ENCODE measurements around the gene GPC6.

GPC6 gene

GRCh38 chr13:93246069-93246468 is 19.5 kb downstream of the GPC6 start:
- no peak overlapping the region for H3K4me3 Mint-ChIP-seq
- peaks cover 0 to 15% of the 10 kb centered on the region in 2 donors for H3K9me3 Mint-ChIP-seq
- no peak for DNase-seq

GRCh38 chr13:93248627-93249047 is 22.0 kb downstream of the GPC6 start:
- no peak overlapping the region for H3K4me3 Mint-ChIP-seq
- H3K4me1 Mint-ChIP-seq = no peaks in the 10 kb centered on the region
- H3K27me3 Mint-ChIP-seq = peaks cover 32% of the 10 kb centered on the region
- no peak overlapping the region for H3K27ac Mint-ChIP-seq
- no peak for ATAC-seq
- no peak for DNase-seq
- peaks cover 0 to 8% of the 10 kb centered on the region in 2 donors for H3K9me3 Mint-ChIP-seq

More at GRCh38 chr13:93246069-93246468, 19.5 kb downstream of the GPC6 start:
- Mint-ChIP-seq H3K27me3 (peaks cover 41% of the 10 kb centered on the region), H3K27ac (no peak overlapping the region), H3K4me1 (no peaks in the 10 kb centered on the region)
- ATAC-seq = no peak

DNA sequence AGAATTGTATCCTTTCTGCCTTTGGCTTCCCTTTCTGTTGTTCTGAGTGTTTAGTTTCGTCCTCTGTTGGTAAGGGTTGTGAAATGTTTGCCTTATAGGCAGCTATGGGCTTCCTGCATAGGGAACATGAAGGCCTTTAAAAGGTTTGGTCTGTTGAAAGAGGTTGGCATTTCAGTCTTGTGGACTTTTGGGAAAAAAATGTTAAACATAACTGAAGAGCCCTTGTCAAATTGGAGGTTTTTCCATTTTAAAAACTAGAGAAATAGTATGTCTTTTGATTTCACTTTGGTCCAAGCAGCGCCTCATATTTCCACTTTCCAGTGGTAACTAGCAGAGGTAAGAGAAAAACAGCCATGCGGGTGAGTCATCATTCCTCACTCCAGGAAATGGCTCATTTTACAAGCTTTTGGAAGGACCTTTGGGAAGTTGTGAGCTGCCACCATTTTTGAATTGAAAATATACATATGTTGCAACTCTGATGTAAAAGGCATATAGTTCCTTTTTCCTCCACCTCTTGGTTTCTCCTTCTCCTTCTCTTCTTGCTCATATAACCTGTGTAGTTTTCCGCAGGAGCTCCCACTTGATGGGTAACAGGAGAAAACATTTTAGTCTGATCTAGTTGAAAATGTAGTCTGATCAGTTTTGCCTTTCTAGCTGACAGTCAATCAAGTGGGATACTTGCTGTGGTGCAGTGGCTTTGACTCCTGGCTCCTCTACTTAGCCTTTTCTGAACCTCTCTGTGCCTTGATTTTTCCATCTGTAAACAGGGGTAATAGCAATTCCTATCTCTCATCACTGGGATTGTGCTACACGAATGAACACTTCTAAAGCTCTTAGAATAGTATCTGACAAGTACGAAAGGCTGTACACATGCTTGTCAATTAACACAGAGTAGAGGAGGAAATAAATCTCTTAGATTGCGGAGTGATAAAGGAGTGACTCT is 23.0 kb downstream of the GPC6 start:
- Mint-ChIP-seq H3K27ac (no peak overlapping the region), H3K27me3 (peaks cover 26% of the 10 kb centered on the region), H3K9me3 (peaks cover 0 to 6% of the 10 kb centered on the region in 2 donors), H3K4me3 (no peak overlapping the region), H3K4me1 (no peaks in the 10 kb centered on the region)
- no peak for ATAC-seq
- DNase-seq = no peak

GRCh38 chr13:93254775-93255174 is 28.2 kb downstream of the GPC6 start:
- no peak overlapping the region for H3K27ac Mint-ChIP-seq
- no peak for ATAC-seq
- H3K27me3 Mint-ChIP-seq = peaks cover 9% of the 10 kb centered on the region
- no peak overlapping the region for H3K4me3 Mint-ChIP-seq
- DNase-seq = no peak
- no peaks in the 10 kb centered on the region for H3K4me1 Mint-ChIP-seq
- H3K9me3 Mint-ChIP-seq = peaks cover 5 to 6% of the 10 kb centered on the region in 2 donors

GRCh38 chr13:93256998-93257397 is 30.4 kb downstream of the GPC6 start:
- Mint-ChIP-seq H3K4me1 (no peaks in the 10 kb centered on the region), H3K4me3 (no peak overlapping the region), H3K27ac (no peak overlapping the region), H3K9me3 (peaks cover 0 to 5% of the 10 kb centered on the region in 2 donors), H3K27me3 (no peaks in the 10 kb centered on the region)
- no peak for ATAC-seq
- DNase-seq = no peak

DNA sequence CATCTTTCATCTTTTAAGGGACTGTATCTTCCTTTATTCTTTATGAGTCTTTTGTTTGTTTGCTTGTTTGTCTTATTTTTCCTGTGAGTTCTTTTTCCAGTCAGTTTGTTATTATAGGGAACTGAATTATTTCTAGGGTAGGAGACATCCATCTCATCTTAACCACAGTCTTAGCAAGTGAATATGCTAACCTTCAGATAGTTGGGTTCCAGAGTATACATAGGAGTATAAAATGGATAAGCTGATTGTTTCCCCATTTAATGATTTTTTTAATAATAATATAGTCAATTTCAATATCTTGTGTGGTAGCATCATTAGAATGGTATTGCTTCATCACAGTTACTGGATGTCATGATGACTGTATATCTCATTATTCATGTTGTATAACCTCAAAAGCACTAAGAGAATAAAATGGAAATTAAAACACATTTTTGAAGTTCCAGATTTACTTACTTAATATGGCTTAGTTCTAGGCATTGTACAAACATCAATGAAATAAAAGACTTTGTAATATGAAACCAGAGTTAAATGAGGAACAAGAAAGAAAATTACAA is 33.0 kb downstream of the GPC6 start:
- DNase-seq = no peak
- Mint-ChIP-seq H3K4me1 (no peaks in the 10 kb centered on the region), H3K4me3 (no peak overlapping the region), H3K27me3 (no peaks in the 10 kb centered on the region), H3K27ac (no peak overlapping the region), H3K9me3 (peaks cover 0 to 5% of the 10 kb centered on the region in 2 donors)
- no peak for ATAC-seq

- H3K27me3 Mint-ChIP-seq = no peaks in the 10 kb centered on the region
- H3K4me1 Mint-ChIP-seq = no peaks in the 10 kb centered on the region
- peaks cover 0 to 5% of the 10 kb centered on the region in 2 donors for H3K9me3 Mint-ChIP-seq
- H3K4me3 Mint-ChIP-seq = no peak overlapping the region
- no peak for DNase-seq
- ATAC-seq = no peak
- no peak overlapping the region for H3K27ac Mint-ChIP-seq
Observed at GRCh38 chr13:93260591-93260990, 34.0 kb downstream of the GPC6 start.

- H3K4me3 Mint-ChIP-seq = no peak overlapping the region
- no peak overlapping the region for H3K27ac Mint-ChIP-seq
- H3K4me1 Mint-ChIP-seq = no peaks in the 10 kb centered on the region
- no peaks in the 10 kb centered on the region for H3K27me3 Mint-ChIP-seq
- H3K9me3 Mint-ChIP-seq = peaks cover 0 to 5% of the 10 kb centered on the region in 2 donors
- ATAC-seq (no peak), DNase-seq (no peak)
Observed at GRCh38 chr13:93262729-93263345, 36.2 kb downstream of the GPC6 start.

- ATAC-seq (no peak), DNase-seq (no peak)
- Mint-ChIP-seq H3K27ac (no peak overlapping the region), H3K27me3 (no peaks in the 10 kb centered on the region), H3K4me3 (no peak overlapping the region), H3K4me1 (no peaks in the 10 kb centered on the region), H3K9me3 (no peaks in the 10 kb centered on the region)
Observed at GRCh38 chr13:93264876-93265275, 38.3 kb downstream of the GPC6 start.

DNA sequence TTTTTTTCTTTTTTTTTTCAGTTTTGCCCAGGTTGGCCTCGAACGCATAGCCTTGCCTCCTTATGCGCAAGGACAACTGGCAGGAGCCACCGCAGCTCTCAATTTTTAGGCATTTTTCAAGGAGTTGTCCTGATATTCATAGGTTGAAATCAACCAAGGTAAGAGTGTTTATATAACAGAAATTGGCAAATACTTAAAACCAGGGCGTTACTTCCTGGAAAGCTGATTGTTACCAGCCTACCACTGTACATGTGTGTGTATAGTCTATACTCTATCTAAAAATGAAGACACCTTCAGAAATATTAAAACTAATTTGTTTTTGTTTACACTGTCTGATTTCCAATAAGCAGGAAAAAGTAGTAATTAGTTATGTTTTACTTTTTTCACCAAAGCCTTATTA is 39.2 kb downstream of the GPC6 start:
- no peak overlapping the region for H3K4me3 Mint-ChIP-seq
- DNase-seq (no peak), ATAC-seq (no peak)
- H3K9me3 Mint-ChIP-seq = no peaks in the 10 kb centered on the region
- no peaks in the 10 kb centered on the region for H3K4me1 Mint-ChIP-seq
- H3K27ac Mint-ChIP-seq = no peak overlapping the region
- H3K27me3 Mint-ChIP-seq = peaks cover 2% of the 10 kb centered on the region

DNA sequence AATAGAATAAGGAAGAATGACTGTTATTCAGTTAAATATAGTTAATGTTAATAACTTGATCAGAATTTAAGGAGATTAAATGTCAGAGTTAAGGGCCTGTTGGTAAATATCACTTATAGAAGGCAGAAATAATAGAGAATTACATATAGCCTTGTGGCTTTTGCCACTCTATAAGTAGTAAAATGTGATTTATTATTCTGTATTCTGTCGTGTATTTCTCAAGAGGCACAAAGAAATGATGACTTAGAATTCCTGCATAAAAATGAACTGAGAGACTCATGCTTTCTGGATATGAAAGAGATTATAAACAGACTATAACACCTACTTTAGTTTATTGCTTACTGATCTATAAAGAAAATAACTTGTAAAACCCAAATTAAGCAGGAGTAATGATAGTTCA is 40.1 kb downstream of the GPC6 start:
- H3K4me1 Mint-ChIP-seq = no peaks in the 10 kb centered on the region
- no peak overlapping the region for H3K4me3 Mint-ChIP-seq
- H3K27ac Mint-ChIP-seq = no peak overlapping the region
- no peaks in the 10 kb centered on the region for H3K9me3 Mint-ChIP-seq
- ATAC-seq (no peak), DNase-seq (no peak)
- peaks cover 5% of the 10 kb centered on the region for H3K27me3 Mint-ChIP-seq

- DNase-seq = no peak
- no peak for ATAC-seq
- Mint-ChIP-seq H3K4me1 (no peaks in the 10 kb centered on the region), H3K4me3 (no peak overlapping the region), H3K27me3 (peaks cover 5% of the 10 kb centered on the region), H3K9me3 (no peaks in the 10 kb centered on the region), H3K27ac (no peak overlapping the region)
Observed at GRCh38 chr13:93268327-93269028, 41.9 kb downstream of the GPC6 start.

- no peaks in the 10 kb centered on the region for H3K9me3 Mint-ChIP-seq
- no peak overlapping the region for H3K27ac Mint-ChIP-seq
- ATAC-seq (no peak), DNase-seq (no peak)
- no peaks in the 10 kb centered on the region for H3K4me1 Mint-ChIP-seq
- H3K27me3 Mint-ChIP-seq = peaks cover 5% of the 10 kb centered on the region
- H3K4me3 Mint-ChIP-seq = no peak overlapping the region
Observed at GRCh38 chr13:93270769-93271742, 44.4 kb downstream of the GPC6 start.

- no peak for DNase-seq
- H3K4me3 Mint-ChIP-seq = no peak overlapping the region
- no peak for ATAC-seq
- H3K9me3 Mint-ChIP-seq = no peaks in the 10 kb centered on the region
- no peaks in the 10 kb centered on the region for H3K4me1 Mint-ChIP-seq
- no peak overlapping the region for H3K27ac Mint-ChIP-seq
- no peaks in the 10 kb centered on the region for H3K27me3 Mint-ChIP-seq
Observed at GRCh38 chr13:93279982-93280381, 53.4 kb downstream of the GPC6 start.

GRCh38 chr13:93280688-93281087 is 54.1 kb downstream of the GPC6 start:
- peaks cover 2% of the 10 kb centered on the region for H3K27me3 Mint-ChIP-seq
- H3K4me3 Mint-ChIP-seq = no peak overlapping the region
- DNase-seq (no peak), ATAC-seq (no peak)
- H3K4me1 Mint-ChIP-seq = no peaks in the 10 kb centered on the region
- no peaks in the 10 kb centered on the region for H3K9me3 Mint-ChIP-seq
- H3K27ac Mint-ChIP-seq = no peak overlapping the region

Measured in stimulated activated naive CD8-positive, alpha-beta T cell treated with anti-CD3 and anti-CD28 coated beads, Interleukin-15, amount 100 ng/mL, for 72 hours (primary cell).